Glutamatergic neuron (in vitro differentiated cells): ENCODE results near the gene FAM149A. TPM values are rescaled to one million over a fixed set of nuclear protein-coding genes. Genes with fewer than 3 reads are reported as not detected.

ENCODE experiments used
- DNase-seq: peaks from one replicate; pipeline ENCODE4 v3.0.0; 2022
- H3K27ac Mint-ChIP-seq: one replicate; pipeline ENCODE4 v1.8.0; 2020; ENCODE audit warnings: mild to moderate bottlenecking, mixed read lengths, inconsistent platforms; ENCODE audit not compliant: unreplicated experiment
- H3K27me3 Mint-ChIP-seq: one replicate; pipeline ENCODE4 v1.8.0; 2020; ENCODE audit warnings: mild to moderate bottlenecking, moderate library complexity, mixed read lengths, inconsistent platforms; ENCODE audit not compliant: unreplicated experiment
- H3K36me3 Mint-ChIP-seq: one replicate; pipeline ENCODE4 v1.8.0; 2020; ENCODE audit warnings: mild to moderate bottlenecking, mixed read lengths, inconsistent platforms; ENCODE audit not compliant: unreplicated experiment
- H3K4me1 Mint-ChIP-seq: one replicate; pipeline ENCODE4 v1.8.0; 2020; ENCODE audit warnings: mild to moderate bottlenecking, low read depth, mixed read lengths, inconsistent platforms; ENCODE audit not compliant: unreplicated experiment
- H3K4me3 Mint-ChIP-seq: one replicate; pipeline ENCODE4 v1.8.0; 2020; ENCODE audit warnings: mild to moderate bottlenecking, mixed read lengths, inconsistent platforms; ENCODE audit not compliant: unreplicated experiment
- H3K9me3 Mint-ChIP-seq: one replicate; pipeline ENCODE4 v1.8.0; 2020; ENCODE audit warnings: mild to moderate bottlenecking, moderate library complexity, mixed read lengths, inconsistent platforms; ENCODE audit not compliant: unreplicated experiment
- total RNA-seq: library from RNA; stranded (reverse); fragmentation: NEBNext Ultra II Directional; extraction: Animal tissue kit (Norgen Biotek cat#: 25700); gene quantifications from one replicate; pipeline ENCODE4 v1.2.1, GENCODE V29; 2021; ENCODE audit not compliant: unreplicated experiment
- TF ChIP-seq, protein P1 (sequence below): fragments of 200-600 bp; sonication (generic); IDR thresholded peaks from one replicate; pipeline ENCODE4 v1.5.0; 2021; ENCODE audit not compliant: partially characterized antibody, unreplicated experiment

FAM149A gene
- total RNA-seq, 1 donor from 2014 or later = 6.8 TPM

DNA sequence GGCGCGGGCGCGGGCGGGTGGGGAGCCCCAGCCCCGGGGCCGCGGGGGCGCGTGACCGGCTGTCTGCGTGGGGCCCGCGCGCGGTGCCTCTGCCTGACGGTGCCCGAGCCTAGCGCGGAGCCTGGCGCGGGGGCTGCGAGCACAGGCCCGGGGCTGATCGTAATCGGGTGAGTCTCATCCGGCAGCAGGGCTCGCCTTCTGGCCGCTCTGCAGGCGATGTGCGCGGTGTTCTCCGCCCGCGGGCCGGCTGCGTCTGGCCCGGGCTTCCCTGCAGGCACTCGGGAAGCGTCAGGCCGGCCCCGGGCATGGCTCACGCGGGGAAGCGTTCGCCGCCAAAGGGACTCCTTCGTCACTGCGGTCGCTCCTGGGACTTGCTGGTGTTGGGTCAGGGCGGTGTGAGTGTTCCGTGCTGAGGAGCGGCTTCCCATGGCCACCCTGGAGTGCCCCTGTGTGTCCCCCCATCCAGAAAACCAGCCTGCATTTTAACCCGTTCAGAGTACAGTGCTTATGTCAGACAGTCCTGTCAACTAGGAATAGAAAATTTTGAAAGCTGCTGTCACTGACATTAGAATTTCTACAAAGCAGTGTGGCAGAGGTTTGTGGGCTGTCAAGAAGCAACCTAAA, 40.6 kb downstream of the FAM149A start:
- TF ChIP-seq, protein P1, sequence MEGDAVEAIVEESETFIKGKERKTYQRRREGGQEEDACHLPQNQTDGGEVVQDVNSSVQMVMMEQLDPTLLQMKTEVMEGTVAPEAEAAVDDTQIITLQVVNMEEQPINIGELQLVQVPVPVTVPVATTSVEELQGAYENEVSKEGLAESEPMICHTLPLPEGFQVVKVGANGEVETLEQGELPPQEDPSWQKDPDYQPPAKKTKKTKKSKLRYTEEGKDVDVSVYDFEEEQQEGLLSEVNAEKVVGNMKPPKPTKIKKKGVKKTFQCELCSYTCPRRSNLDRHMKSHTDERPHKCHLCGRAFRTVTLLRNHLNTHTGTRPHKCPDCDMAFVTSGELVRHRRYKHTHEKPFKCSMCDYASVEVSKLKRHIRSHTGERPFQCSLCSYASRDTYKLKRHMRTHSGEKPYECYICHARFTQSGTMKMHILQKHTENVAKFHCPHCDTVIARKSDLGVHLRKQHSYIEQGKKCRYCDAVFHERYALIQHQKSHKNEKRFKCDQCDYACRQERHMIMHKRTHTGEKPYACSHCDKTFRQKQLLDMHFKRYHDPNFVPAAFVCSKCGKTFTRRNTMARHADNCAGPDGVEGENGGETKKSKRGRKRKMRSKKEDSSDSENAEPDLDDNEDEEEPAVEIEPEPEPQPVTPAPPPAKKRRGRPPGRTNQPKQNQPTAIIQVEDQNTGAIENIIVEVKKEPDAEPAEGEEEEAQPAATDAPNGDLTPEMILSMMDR = no peak
- Mint-ChIP-seq H3K27ac (peak overlapping the region; percentile 91), H3K27me3 (peaks cover 8% of the 10 kb centered on the region), H3K9me3 (peaks cover 8% of the 10 kb centered on the region), H3K36me3 (no peaks in the 10 kb centered on the region), H3K4me3 (peak overlapping the region; percentile 93), H3K4me1 (peaks cover 8% of the 10 kb centered on the region)
- peak; percentile 76 for DNase-seq

DNA sequence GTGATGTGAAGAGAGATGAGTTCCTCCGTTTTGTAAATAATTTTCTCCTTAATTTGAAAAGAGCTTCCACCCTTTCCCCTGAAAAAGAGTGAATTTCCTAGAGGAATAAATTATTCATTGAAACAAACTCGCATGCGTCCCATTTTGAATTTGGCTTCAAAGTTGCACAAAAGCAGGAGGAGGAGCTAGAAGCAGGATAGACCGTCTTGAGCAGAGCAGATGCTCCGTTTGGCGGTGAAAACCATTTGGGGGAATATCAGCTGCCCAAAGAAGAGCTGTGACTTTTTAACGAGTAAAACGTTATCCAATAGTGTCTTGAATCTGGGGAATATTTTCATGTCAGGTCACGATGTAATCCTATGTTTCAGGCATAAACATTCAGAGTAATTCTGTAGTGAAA, 42.0 kb downstream of the FAM149A start:
- Mint-ChIP-seq H3K4me3 (no peak overlapping the region), H3K27me3 (peaks cover 8% of the 10 kb centered on the region), H3K4me1 (peaks cover 8% of the 10 kb centered on the region)

DNA sequence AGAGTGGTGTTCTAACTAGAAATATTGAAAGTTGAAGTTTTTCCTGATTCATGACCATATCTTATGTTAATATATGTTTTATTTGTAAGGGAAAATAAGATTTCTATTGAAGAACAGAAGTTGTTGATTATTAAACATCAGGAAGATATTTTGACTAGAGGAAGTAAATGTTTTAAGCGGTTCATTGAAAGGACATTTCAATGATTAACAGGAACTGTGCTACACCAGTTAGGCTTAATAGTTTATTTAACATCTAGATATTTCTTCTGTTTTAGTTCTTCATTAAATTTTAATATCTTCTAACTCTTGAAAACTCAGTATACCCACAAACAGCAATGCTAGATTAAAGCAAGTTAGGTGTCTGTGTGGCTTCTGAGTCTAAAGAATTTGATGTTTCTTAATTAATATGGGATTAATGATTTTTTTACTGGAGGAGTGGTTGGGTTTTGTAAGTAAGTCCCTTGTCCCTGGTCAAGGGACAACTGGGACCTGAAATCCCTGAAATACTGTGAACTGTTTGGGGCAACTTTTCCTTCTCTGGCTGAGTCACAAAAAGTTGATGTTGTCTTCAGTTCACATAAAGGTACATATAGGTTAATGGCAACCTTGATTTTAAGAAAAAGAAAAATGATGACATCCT, 44.0 kb downstream of the FAM149A start:
- H3K4me1 Mint-ChIP-seq = peaks cover 8% of the 10 kb centered on the region
- no peak overlapping the region for H3K4me3 Mint-ChIP-seq
- TF ChIP-seq, protein P1 = no peak
- DNase-seq = no peak
- H3K9me3 Mint-ChIP-seq = peaks cover 8% of the 10 kb centered on the region
- peaks cover 8% of the 10 kb centered on the region for H3K27me3 Mint-ChIP-seq
- H3K36me3 Mint-ChIP-seq = no peaks in the 10 kb centered on the region
- no peak overlapping the region for H3K27ac Mint-ChIP-seq

More for the DNA sequence above, 42.0 kb downstream of the FAM149A start:
- TF ChIP-seq, protein P1 = no peak
- H3K36me3 Mint-ChIP-seq = no peaks in the 10 kb centered on the region
- DNase-seq = no peak
- no peak overlapping the region for H3K27ac Mint-ChIP-seq
- peaks cover 8% of the 10 kb centered on the region for H3K9me3 Mint-ChIP-seq

DNA sequence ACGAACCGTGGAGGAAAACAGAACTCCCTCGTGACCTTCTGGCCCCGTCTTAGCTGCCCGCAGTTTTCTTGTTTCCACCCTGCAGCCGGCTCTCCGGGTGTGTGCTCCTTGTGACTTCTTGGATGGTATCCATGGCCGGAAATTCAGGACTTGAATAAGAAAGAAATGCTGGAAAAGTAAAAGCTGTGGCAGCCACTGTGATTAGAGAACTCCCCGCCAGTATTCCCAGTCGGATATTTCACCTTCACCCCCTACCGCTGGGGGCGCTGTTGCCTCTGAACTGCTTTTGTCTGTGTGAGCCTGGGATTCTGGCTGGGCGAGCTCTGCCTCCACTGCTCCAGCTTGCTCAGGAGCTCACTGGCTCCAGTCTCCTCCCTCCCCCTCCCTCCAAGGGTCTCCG, 45.4 kb downstream of the FAM149A start:
- Mint-ChIP-seq H3K27ac (no peak overlapping the region), H3K4me1 (peaks cover 8% of the 10 kb centered on the region), H3K9me3 (peaks cover 2% of the 10 kb centered on the region), H3K27me3 (no peaks in the 10 kb centered on the region), H3K36me3 (no peaks in the 10 kb centered on the region), H3K4me3 (no peak overlapping the region)
- TF ChIP-seq, protein P1 = peak; percentile 76
- peak; percentile 72 for DNase-seq

DNA sequence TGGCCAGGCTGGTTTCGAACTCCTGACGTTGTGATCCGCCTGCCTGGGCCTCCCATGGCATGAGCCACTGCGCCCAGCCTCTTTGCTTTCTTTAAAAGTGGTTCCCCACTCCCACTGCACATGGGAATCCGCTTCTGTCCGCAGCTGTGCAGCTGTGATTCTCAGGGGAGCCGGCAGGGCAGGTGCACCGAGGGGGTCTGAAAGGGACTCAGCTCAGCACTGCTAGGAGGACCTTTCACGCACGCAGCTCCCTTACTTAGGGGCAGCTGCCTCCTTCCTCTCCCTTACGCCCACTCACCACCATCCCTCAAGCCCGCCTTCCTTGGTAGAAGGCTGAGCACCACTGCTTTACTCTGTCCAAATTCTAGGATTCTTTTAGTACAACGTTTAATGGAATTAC, 46.4 kb downstream of the FAM149A start:
- H3K27ac Mint-ChIP-seq = no peak overlapping the region
- peaks cover 1% of the 10 kb centered on the region for H3K9me3 Mint-ChIP-seq

More for the DNA sequence above, 46.4 kb downstream of the FAM149A start:
- TF ChIP-seq, protein P1 = no peak
- H3K4me3 Mint-ChIP-seq = no peak overlapping the region
- no peak for DNase-seq
- peaks cover 4% of the 10 kb centered on the region for H3K36me3 Mint-ChIP-seq
- H3K4me1 Mint-ChIP-seq = peaks cover 3% of the 10 kb centered on the region
- no peaks in the 10 kb centered on the region for H3K27me3 Mint-ChIP-seq
